T-helper 2 cell treated with Interferon-gamma antibody and Interleukin-4, amounts not matched to agents 5 μg/mL and 100 μg/mL, for 36 hours (primary cell): ENCODE measurements around the gene PTP4A2.
"Not testable (repeated sequence)": the region's sequence is repeated elsewhere in the genome, so short reads cannot be mapped to it uniquely, and the experiment has no call there.

Experiments used
- DNase-seq: peaks from one replicate; pipeline ENCODE4 v3.0.0; 2021; ENCODE audit warnings: low spot score
- H3K27ac Mint-ChIP-seq: one replicate; pipeline ENCODE4 v1.8.0; 2021; ENCODE audit warnings: mild to moderate bottlenecking, mixed read lengths
- H3K27me3 Mint-ChIP-seq: one replicate; pipeline ENCODE4 v1.8.0; 2021; ENCODE audit warnings: low read depth, mixed read lengths
- H3K36me3 Mint-ChIP-seq: one replicate; pipeline ENCODE4 v1.8.0; 2021; ENCODE audit warnings: low read depth, mixed read lengths
- H3K4me1 Mint-ChIP-seq: one replicate; pipeline ENCODE4 v1.8.0; 2021; ENCODE audit warnings: low read depth, mixed read lengths
- H3K4me3 Mint-ChIP-seq: one replicate; pipeline ENCODE4 v1.8.0; 2022; ENCODE audit warnings: mild to moderate bottlenecking, moderate library complexity, mixed read lengths
- H3K9me3 Mint-ChIP-seq: one replicate; pipeline ENCODE4 v1.8.0; 2021; ENCODE audit warnings: mixed read lengths

Gene PTP4A2

GRCh38 chr1:31904339-31905092 is 33.7 kb downstream of the PTP4A2 start:
- peaks cover 55% of the 10 kb centered on the region for H3K36me3 Mint-ChIP-seq
- no peak for DNase-seq
- H3K9me3 Mint-ChIP-seq: peaks cover 4% of the 10 kb centered on the region
- no peaks in the 10 kb centered on the region for H3K27me3 Mint-ChIP-seq
- H3K27ac Mint-ChIP-seq: peak overlapping the region; percentile 29
- peaks cover 26% of the 10 kb centered on the region for H3K4me1 Mint-ChIP-seq
- H3K4me3 Mint-ChIP-seq: no peak overlapping the region

GRCh38 chr1:31902510-31902860 is 35.7 kb downstream of the PTP4A2 start:
- H3K27ac Mint-ChIP-seq: peak overlapping the region; percentile 46
- no peak overlapping the region for H3K4me3 Mint-ChIP-seq
- H3K4me1 Mint-ChIP-seq: peaks cover 24% of the 10 kb centered on the region
- H3K36me3 Mint-ChIP-seq: peaks cover 37% of the 10 kb centered on the region
- peaks cover 4% of the 10 kb centered on the region for H3K9me3 Mint-ChIP-seq
- H3K27me3 Mint-ChIP-seq: no peaks in the 10 kb centered on the region
- DNase-seq: no peak

- H3K9me3 Mint-ChIP-seq: peaks cover 4% of the 10 kb centered on the region
- peaks cover 32% of the 10 kb centered on the region for H3K36me3 Mint-ChIP-seq
- no peak for DNase-seq
- H3K27me3 Mint-ChIP-seq: no peaks in the 10 kb centered on the region
- peak overlapping the region; percentile 10 for H3K27ac Mint-ChIP-seq
- H3K4me3 Mint-ChIP-seq: no peak overlapping the region
- H3K4me1 Mint-ChIP-seq: peaks cover 23% of the 10 kb centered on the region
These were observed 36.2 kb downstream of the PTP4A2 start for GRCh38 chr1:31901838-31902509.

GRCh38 chr1:31900790-31901189 is 37.4 kb downstream of the PTP4A2 start:
- Mint-ChIP-seq H3K4me1 (peaks cover 23% of the 10 kb centered on the region), H3K9me3 (peaks cover 4% of the 10 kb centered on the region), H3K27ac (no peak overlapping the region), H3K4me3 (no peak overlapping the region), H3K36me3 (peaks cover 22% of the 10 kb centered on the region), H3K27me3 (no peaks in the 10 kb centered on the region)
- DNase-seq: no peak

DNA sequence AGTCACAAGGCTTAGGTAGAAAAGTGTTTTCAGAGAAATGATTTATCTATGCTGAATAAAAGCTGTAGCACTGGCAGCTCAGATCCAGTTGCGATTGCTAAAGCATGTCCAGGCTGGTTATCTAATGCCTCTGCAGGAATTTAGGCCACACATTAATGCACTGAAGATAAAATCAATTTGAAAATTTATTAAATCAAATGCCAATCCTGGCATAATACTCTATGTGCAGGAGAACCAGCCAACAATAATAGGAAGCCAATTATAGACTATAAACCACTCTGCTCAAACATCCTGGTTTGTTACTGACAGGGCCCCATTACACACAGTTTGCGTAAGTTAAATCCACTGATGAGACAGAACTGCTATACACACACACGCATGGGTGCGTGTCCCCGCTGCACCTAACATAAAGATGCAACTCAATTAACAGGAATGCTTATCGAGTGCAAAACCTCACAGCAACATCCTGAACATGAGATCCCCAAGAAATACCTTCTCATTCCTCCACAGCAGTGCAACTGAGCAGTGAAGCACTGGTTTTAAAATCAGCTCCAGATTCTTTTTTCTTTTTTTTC is 40.6 kb downstream of the PTP4A2 start:
- H3K27me3 Mint-ChIP-seq: no peaks in the 10 kb centered on the region
- peaks cover 18% of the 10 kb centered on the region for H3K4me1 Mint-ChIP-seq
- H3K36me3 Mint-ChIP-seq: peaks cover 12% of the 10 kb centered on the region
- no peak for DNase-seq
- H3K9me3 Mint-ChIP-seq: peaks cover 20% of the 10 kb centered on the region
- no peak overlapping the region for H3K27ac Mint-ChIP-seq
- no peak overlapping the region for H3K4me3 Mint-ChIP-seq

DNA sequence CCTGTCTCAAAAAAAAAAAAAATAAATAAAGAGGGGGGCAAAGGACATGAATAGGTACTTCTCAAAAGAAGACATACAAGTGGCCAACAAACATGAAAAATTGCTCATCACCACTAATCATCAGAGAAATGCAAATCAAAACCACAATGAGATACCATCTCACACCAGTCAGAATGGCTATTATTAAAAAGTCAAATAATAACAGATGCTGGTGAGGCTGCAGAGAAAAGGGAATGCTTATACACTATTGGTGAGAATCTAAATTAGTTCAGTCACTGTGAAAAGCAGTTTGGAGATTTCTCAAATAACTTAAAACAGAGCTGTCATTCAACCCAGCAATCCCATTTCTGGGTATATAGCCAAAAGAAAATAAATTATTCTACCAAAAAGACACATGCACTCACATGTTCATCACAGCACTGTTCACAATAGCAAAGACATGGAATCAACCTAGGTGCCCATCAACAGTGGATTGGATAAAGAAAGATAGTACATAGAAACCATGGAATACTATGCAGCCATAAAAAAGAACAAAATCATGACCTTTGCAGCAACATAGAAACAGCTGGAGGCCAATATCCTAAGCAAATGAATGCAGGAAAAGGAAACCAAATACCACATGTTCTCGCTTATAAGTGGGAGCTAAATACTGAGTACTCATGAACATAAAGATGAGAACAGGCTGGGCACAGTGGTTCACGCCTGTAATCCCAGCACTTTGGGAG is 42.5 kb downstream of the PTP4A2 start:
- not testable (repeated sequence) for DNase-seq, H3K4me3 Mint-ChIP-seq

GRCh38 chr1:31891280-31891679 is 46.9 kb downstream of the PTP4A2 start:
- Mint-ChIP-seq H3K9me3 (peaks cover 16% of the 10 kb centered on the region), H3K27me3 (no peaks in the 10 kb centered on the region), H3K27ac (peak overlapping the region; percentile 48), H3K4me1 (peaks cover 29% of the 10 kb centered on the region), H3K36me3 (peaks cover 8% of the 10 kb centered on the region), H3K4me3 (peak overlapping the region; percentile 22)
- peak; percentile 72 for DNase-seq

More for the DNA sequence above, 42.5 kb downstream of the PTP4A2 start:
- H3K4me1 Mint-ChIP-seq: peaks cover 18% of the 10 kb centered on the region
- not testable (repeated sequence) for H3K27me3 Mint-ChIP-seq, H3K36me3 Mint-ChIP-seq, H3K27ac Mint-ChIP-seq
- H3K9me3 Mint-ChIP-seq: peaks cover 16% of the 10 kb centered on the region

DNA sequence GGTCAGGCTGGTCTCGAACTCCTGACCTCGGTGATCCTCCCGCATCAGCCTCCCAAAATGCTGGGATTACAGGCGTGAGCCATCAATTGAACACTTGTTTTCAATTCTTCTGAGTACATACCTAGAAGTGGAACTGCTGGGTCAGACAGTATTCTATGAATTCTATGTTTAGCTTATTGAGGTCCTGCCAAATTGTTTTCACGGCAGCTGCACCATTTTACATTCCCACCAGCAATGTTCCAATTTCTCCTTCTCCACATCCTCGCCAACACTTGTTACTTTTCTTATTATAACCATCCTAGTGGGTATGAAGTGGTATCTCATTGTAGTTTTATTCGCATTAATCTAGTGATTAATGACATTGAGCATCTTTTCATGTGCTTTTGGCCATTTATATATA is 49.9 kb downstream of the PTP4A2 start:
- Mint-ChIP-seq H3K27ac (no peak overlapping the region), H3K36me3 (peaks cover 1% of the 10 kb centered on the region), H3K4me3 (no peak overlapping the region), H3K9me3 (no peaks in the 10 kb centered on the region), H3K4me1 (peaks cover 25% of the 10 kb centered on the region), H3K27me3 (no peaks in the 10 kb centered on the region)
- DNase-seq: no peak

DNA sequence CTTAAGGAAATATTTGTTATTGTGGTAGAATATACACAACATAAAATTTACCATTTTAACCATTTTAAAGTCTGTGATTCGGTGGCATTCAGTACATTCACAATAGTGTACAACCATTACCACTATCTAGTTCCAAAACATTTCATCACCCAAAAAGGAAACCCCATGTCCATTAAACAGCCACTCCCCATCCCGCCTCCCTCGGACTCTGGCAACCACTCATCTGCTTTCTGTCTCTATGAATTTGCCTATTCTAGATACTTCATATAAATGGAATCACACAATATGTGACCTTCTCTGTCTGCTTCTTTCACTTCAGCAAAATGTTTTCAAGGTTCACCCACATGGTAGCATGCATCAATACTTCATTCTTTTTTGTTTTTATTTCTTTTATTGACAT is 51.3 kb downstream of the PTP4A2 start:
- DNase-seq: no peak
- Mint-ChIP-seq H3K9me3 (no peaks in the 10 kb centered on the region), H3K4me1 (peaks cover 24% of the 10 kb centered on the region), H3K27ac (no peak overlapping the region), H3K36me3 (peaks cover 1% of the 10 kb centered on the region), H3K27me3 (no peaks in the 10 kb centered on the region), H3K4me3 (no peak overlapping the region)

- peaks cover 18% of the 10 kb centered on the region for H3K4me1 Mint-ChIP-seq
- no peak overlapping the region for H3K4me3 Mint-ChIP-seq
- peaks cover 3% of the 10 kb centered on the region for H3K27me3 Mint-ChIP-seq
- no peak overlapping the region for H3K27ac Mint-ChIP-seq
- H3K9me3 Mint-ChIP-seq: no peaks in the 10 kb centered on the region
- no peak for DNase-seq
- peaks cover 1% of the 10 kb centered on the region for H3K36me3 Mint-ChIP-seq
These were observed 52.3 kb downstream of the PTP4A2 start for GRCh38 chr1:31885851-31886250.

DNA sequence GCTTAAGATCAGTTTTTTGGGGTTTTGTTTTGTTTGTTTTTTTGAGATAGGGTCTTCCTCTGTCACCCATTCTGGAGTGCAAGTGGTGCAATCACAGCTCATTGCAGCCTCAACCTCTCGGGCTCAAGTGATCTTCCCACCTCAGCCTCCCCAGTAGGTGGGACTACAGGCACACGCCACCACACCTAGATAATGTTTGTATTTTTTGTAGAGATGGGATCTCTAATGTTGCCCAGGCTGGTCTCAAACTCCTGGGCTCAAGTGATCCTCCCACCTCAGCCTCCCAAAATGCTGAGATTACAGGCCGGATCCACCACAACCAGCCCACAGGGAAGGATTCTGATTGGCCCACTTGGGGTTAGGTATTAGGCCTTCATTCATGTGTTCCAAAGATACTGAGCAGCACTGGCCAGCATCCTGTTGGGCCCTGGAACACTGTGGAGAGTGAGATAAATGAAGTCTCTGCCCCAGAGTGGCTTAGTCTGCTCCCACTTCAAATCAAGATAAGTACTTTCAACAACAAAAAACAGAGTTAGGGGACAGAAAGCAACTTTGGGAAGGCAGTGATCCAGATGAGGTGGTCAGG is 54.7 kb downstream of the PTP4A2 start:
- no peak overlapping the region for H3K27ac Mint-ChIP-seq
- H3K4me1 Mint-ChIP-seq: peaks cover 6% of the 10 kb centered on the region
- H3K36me3 Mint-ChIP-seq: no peaks in the 10 kb centered on the region
- H3K9me3 Mint-ChIP-seq: no peaks in the 10 kb centered on the region
- H3K27me3 Mint-ChIP-seq: peaks cover 5% of the 10 kb centered on the region
- DNase-seq: no peak
- H3K4me3 Mint-ChIP-seq: no peak overlapping the region

DNA sequence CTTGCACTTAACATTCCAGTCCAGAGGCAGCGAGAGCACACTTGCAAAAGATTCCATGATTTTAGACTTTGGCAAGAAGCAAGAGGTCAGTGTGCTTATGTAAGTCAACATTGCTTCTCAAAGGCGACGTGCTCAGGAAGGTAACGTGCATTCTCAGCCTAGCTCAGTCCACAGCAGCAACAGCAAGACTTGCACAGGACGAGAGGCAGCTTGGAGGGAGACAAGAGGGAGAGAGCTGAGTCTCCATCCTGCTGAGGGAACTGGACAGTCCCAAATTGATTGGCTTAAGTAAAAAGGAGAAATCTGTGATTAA is 56.5 kb downstream of the PTP4A2 start:
- H3K36me3 Mint-ChIP-seq: no peaks in the 10 kb centered on the region
- H3K27ac Mint-ChIP-seq: no peak overlapping the region
- DNase-seq: no peak
- peaks cover 4% of the 10 kb centered on the region for H3K4me1 Mint-ChIP-seq
- peaks cover 5% of the 10 kb centered on the region for H3K27me3 Mint-ChIP-seq
- no peaks in the 10 kb centered on the region for H3K9me3 Mint-ChIP-seq
- no peak overlapping the region for H3K4me3 Mint-ChIP-seq

DNA sequence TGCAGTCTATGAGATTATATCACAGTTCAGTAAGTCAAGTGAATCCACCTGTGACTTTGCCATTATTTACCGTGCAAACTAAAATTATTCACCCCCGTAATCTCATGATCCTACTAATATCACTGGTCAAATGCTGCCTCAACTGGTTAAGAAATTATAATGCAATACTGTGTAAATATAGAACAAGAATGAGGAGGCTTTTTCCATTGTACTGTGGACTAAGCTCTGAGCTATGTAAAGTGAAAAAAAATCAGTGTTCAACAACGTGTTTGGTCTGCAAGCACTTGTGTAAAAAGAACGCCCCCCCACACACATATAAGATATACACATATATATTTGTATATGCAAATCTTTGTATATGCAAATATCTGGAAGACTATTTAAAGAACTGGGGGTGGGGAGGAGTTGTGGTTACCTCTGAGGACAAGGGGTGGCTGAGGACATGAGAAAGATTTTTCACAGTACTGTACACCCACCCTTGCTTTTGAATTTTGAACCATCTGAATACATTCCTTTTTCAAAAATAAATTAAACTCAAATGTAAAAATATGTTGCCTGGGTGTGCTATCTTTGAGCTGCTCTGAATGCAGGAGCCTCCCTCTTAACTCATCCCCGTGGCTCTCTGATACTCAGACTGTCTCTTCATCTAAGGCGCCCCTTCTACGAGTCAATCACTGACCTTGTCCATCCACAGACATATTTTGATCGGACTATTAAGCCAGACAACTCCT is 57.0 kb downstream of the PTP4A2 start:
- DNase-seq: no peak
- peaks cover 6% of the 10 kb centered on the region for H3K4me1 Mint-ChIP-seq
- H3K9me3 Mint-ChIP-seq: no peaks in the 10 kb centered on the region
- H3K27ac Mint-ChIP-seq: no peak overlapping the region
- H3K4me3 Mint-ChIP-seq: no peak overlapping the region
- no peaks in the 10 kb centered on the region for H3K36me3 Mint-ChIP-seq
- H3K27me3 Mint-ChIP-seq: peaks cover 5% of the 10 kb centered on the region
